Measurements from ENCODE around the gene NT5M. TPM values are rescaled to one million over a fixed set of nuclear protein-coding genes. Genes with fewer than 3 reads are reported as not detected.

Gene NT5M
- total and polyA plus RNA-seq, 9 of the 15 experiments (the other 6 are each of a cell fraction or from before 2014, with no cell fraction given): 0.24 to 10.1 (median 3.4) TPM

GRCh38 chr17:17347234-17347955 lies 44.2 kb downstream of the NT5M start (continued):
- TF ChIP-seq ATF4 (CRISPR knock-in tag; IDR thresholded peaks at IDR 0.05) (no peak), BCL6 (CRISPR knock-in tag; IDR thresholded peaks at IDR 0.05) (no peak), SMARCA5 (IDR thresholded peaks at IDR 0.05) (no peak)

- H3K27ac ChIP-seq (ENCODE audit: extremely low read depth, low read depth, low read length): no peak overlapping the region
- in situ Hi-C loops (cut with MboI) (no loop called here), intact Hi-C loops (cut with micrococcal nuclease) (no loop called here)
- POLR2A ChIA-PET: no interaction called here
- peaks cover 7 to 39% of the 10 kb centered on the region in 2 experiments; a peak in 4 of 5 replicates for H3K4me1 ChIP-seq (replicated peaks in 1 of 2; ENCODE audit: control insufficient read depth in 2 of 2, insufficient read depth in 2 of 2, low read length in 2 of 2)
- no peak overlapping the region for H3K9ac ChIP-seq (ENCODE audit: insufficient read depth in 1 of 2, low read depth in 2 of 2, low read length in 2 of 2)
- no peak overlapping the region for H3K4me3 ChIP-seq
- no TSS peak for BruUV-seq (replicated peaks)
- no peaks in the 10 kb centered on the region for H3K9me3 ChIP-seq (replicated peaks; ENCODE audit: control insufficient read depth, insufficient read depth, low read depth, low read length)
- DNase-seq (ENCODE audit: extremely low read depth in 1 of 4, low spot score in 3 of 4) (no peak), ATAC-seq (no peak), FAIRE-seq (no peak)
- H3K4me2 ChIP-seq (ENCODE audit: insufficient read depth, low read length): no peak overlapping the region
- H3K9me1 ChIP-seq (ENCODE audit: control insufficient read depth, insufficient read depth, low read length): peaks cover 2% of the 10 kb centered on the region
- CTCF ChIA-PET (ENCODE audit: low intra/inter-chr PET ratio): no interaction called here
- no peaks in the 10 kb centered on the region for H3K79me2 ChIP-seq (ENCODE audit: control insufficient read depth, insufficient read depth, low read length)
- WGBS (ENCODE audit: insufficient coverage, low coverage, missing lambda C conversion rate): 33% methylated on average over 2 of the region's 10 CpGs
- H2AFZ ChIP-seq (ENCODE audit: low read depth, low read length): no peak overlapping the region
- H3K36me3 ChIP-seq (ENCODE audit: control insufficient read depth, insufficient read depth, low read length): no peaks in the 10 kb centered on the region
- H3K27me3 ChIP-seq (ENCODE audit: control insufficient read depth in 2 of 2, insufficient read depth in 2 of 2, low read length in 2 of 2): no peaks in the 10 kb centered on the region
- H4K20me1 ChIP-seq (replicated peaks; ENCODE audit: control insufficient read depth, insufficient read depth, low read length): no peaks in the 10 kb centered on the region
- no peak for TF ChIP-seq PBX2 (CRISPR knock-in tag; IDR thresholded peaks at IDR 0.05; ENCODE audit: low read depth)
- TF ChIP-seq PBX2 (tag; conservative IDR thresholded peaks at IDR 0.05; ENCODE audit: low read depth): no peak
- TF ChIP-seq NRF1 (conservative IDR thresholded peaks at IDR 0.05 in 1 of 2, IDR thresholded peaks at IDR 0.05 in 1 of 2): no peak
- no peak for TF ChIP-seq TOE1 (IDR thresholded peaks at IDR 0.05; ENCODE audit: borderline replicate concordance)
- no peak for TF ChIP-seq TOE1 (CRISPR knock-in tag; IDR thresholded peaks at IDR 0.05; ENCODE audit: borderline replicate concordance, low read depth)
- TF ChIP-seq CEBPB (tag; IDR thresholded peaks at IDR 0.05): no peak
- TF ChIP-seq, protein P1, sequence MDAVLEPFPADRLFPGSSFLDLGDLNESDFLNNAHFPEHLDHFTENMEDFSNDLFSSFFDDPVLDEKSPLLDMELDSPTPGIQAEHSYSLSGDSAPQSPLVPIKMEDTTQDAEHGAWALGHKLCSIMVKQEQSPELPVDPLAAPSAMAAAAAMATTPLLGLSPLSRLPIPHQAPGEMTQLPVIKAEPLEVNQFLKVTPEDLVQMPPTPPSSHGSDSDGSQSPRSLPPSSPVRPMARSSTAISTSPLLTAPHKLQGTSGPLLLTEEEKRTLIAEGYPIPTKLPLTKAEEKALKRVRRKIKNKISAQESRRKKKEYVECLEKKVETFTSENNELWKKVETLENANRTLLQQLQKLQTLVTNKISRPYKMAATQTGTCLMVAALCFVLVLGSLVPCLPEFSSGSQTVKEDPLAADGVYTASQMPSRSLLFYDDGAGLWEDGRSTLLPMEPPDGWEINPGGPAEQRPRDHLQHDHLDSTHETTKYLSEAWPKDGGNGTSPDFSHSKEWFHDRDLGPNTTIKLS (IDR thresholded peaks at IDR 0.05; ENCODE audit: borderline replicate concordance, low read depth): no peak
- TF ChIP-seq ZNF778 (CRISPR knock-in tag; IDR thresholded peaks at IDR 0.05): no peak
- no peak for TF ChIP-seq ELF2 (CRISPR knock-in tag; IDR thresholded peaks at IDR 0.05)
- TF ChIP-seq SMAD1 (IDR thresholded peaks at IDR 0.05; ENCODE audit: low read depth, low read length, partially characterized antibody): no peak
- TF ChIP-seq L3MBTL2 (IDR thresholded peaks at IDR 0.05): no peak
- TF ChIP-seq ZNF184 (CRISPR knock-in tag; IDR thresholded peaks at IDR 0.05): no peak
- TF ChIP-seq EP300 (IDR thresholded peaks at IDR 0.05; ENCODE audit: low read length): no peak
These were observed 45.0 kb downstream of the NT5M start for GRCh38 chr17:17347956-17348871.

All from K562 (cell line).